ENCODE measurements around the gene SF3A2.

GRCh38 chr19:2253106-2254063 lies 16.8 kb downstream of the SF3A2 start:
- TF ChIP-seq, protein P1, sequence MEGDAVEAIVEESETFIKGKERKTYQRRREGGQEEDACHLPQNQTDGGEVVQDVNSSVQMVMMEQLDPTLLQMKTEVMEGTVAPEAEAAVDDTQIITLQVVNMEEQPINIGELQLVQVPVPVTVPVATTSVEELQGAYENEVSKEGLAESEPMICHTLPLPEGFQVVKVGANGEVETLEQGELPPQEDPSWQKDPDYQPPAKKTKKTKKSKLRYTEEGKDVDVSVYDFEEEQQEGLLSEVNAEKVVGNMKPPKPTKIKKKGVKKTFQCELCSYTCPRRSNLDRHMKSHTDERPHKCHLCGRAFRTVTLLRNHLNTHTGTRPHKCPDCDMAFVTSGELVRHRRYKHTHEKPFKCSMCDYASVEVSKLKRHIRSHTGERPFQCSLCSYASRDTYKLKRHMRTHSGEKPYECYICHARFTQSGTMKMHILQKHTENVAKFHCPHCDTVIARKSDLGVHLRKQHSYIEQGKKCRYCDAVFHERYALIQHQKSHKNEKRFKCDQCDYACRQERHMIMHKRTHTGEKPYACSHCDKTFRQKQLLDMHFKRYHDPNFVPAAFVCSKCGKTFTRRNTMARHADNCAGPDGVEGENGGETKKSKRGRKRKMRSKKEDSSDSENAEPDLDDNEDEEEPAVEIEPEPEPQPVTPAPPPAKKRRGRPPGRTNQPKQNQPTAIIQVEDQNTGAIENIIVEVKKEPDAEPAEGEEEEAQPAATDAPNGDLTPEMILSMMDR (IDR thresholded peaks at IDR 0.05; ENCODE audit: low read length) = peak; percentile 45; the same call in 1 of the 2 replicates
- TF ChIP-seq EZH2 (IDR thresholded peaks at IDR 0.05; ENCODE audit: borderline replicate concordance, low read length) = no peak
